ENCODE results near the gene ALOX15. TPM values are rescaled to one million over a fixed set of nuclear protein-coding genes. Genes with fewer than 3 reads are reported as not detected.
"Not testable (repeated sequence)": the region's sequence is repeated elsewhere in the genome, so short reads cannot be mapped to it uniquely, and the experiment has no call there.

Gene ALOX15
- total RNA-seq, 4 donors from 2014 or later = not detected

DNA sequence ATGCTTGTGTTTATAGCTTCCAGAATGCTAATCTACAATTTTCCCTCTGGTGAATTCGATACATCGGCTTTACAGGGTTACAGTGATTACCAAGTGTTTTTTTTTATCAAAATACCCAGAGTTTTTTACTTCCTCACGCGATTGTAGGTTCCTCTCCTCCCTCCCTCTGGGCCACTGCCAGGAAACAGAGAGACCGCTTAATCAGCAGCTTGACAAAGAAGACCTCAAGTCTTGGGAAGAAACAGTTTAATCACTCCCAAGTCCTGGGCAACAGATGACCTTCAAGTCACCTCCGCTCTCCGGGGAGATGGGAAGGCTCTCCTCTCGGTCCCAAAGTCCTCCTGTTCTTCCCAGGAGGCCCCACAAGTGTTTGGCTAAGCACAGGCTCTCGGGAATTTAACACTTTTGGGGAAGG, 33.7 kb downstream of the ALOX15 start:
- H3K27ac ChIP-seq (replicated peaks in 1 of 4) = peak overlapping the region; percentile 67 to 82 (median 76)
- intact Hi-C loops (cut with DNase I) = no loop called here
- H3K27me3 ChIP-seq = no peaks in the 10 kb centered on the region
- no peaks in the 10 kb centered on the region for H3K9me3 ChIP-seq
- no peak for DNase-seq (ENCODE audit: extremely low spot score)
- no peak for TF ChIP-seq POLR2A (IDR thresholded peaks at IDR 0.05; ENCODE audit: low read depth)
- peak in 1 of 2 donors; percentile 5 for TF ChIP-seq POLR2AphosphoS5 (IDR thresholded peaks at IDR 0.05)
- H3K36me3 ChIP-seq = no peaks in the 10 kb centered on the region
- no peak overlapping the region for H3K4me3 ChIP-seq
- 11% methylated on average over 9 of the region's 9 CpGs for WGBS
- peaks cover 27 to 62% (median 56%) of the 10 kb centered on the region in 4 donors for H3K4me1 ChIP-seq

DNA sequence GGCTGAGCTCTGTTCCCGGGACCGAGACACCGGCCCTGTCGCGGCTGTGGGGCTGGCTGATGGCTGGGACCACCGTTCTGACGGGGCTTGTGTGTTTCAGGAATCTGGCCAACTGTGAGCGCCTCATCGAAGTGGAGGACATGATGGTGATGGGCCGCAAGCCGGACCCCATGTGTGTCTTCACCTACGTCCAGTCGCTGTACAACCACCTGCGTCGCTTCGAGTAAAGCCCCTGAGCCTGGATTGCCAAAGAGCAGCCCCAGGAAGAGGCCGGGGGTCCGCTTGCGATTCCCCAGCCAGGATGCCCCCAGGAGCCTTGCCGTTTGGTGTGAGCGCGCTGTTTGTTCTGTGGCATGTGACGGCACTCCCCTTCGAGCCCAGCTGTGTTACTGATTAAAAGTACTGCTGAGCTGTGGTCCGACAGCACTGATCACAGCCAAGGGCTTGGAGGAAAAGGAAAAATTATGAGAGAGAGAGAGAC, 34.2 kb downstream of the ALOX15 start:
- Histone ChIP-seq H3K36me3 (no peaks in the 10 kb centered on the region), H3K4me3 (no peak overlapping the region), H3K4me1 (peaks cover 27 to 62% (median 56%) of the 10 kb centered on the region in 4 donors), H3K27me3 (no peaks in the 10 kb centered on the region), H3K9me3 (no peaks in the 10 kb centered on the region), H3K27ac (replicated peaks in 1 of 4) (peak overlapping the region; percentile 67 to 82 (median 76))
- DNase-seq (ENCODE audit: extremely low spot score) = no peak
- intact Hi-C loops (cut with DNase I) = no loop called here
- WGBS = 73% methylated on average over 16 of the region's 25 CpGs
- TF ChIP-seq POLR2AphosphoS5 (IDR thresholded peaks at IDR 0.05) = peak in 1 of 2 donors; percentile 3
- no peak for TF ChIP-seq POLR2A (IDR thresholded peaks at IDR 0.05; ENCODE audit: low read depth)

DNA sequence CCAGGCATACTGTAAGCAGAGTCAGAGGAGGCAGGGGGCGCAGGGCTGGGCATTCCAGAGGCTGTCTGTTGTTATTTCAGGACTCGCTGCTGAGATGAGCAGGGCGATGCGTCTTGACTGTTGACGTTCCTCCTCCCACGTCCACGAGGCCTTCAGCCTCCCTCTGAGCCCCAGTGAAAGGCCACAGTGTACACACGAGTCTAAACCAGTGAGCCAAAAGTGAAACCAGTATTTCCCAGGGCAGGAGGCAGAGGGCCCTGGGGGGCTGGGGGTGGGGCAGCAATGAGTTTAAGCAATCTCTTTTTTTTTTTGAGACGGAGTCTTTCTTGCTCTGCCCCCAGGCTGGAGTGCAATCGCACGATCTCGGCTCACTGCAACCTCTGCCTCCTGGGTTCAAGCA, 35.7 kb downstream of the ALOX15 start:
- peak overlapping the region; percentile 67 to 82 (median 76) for H3K27ac ChIP-seq (replicated peaks in 1 of 4)
- TF ChIP-seq, protein P1, sequence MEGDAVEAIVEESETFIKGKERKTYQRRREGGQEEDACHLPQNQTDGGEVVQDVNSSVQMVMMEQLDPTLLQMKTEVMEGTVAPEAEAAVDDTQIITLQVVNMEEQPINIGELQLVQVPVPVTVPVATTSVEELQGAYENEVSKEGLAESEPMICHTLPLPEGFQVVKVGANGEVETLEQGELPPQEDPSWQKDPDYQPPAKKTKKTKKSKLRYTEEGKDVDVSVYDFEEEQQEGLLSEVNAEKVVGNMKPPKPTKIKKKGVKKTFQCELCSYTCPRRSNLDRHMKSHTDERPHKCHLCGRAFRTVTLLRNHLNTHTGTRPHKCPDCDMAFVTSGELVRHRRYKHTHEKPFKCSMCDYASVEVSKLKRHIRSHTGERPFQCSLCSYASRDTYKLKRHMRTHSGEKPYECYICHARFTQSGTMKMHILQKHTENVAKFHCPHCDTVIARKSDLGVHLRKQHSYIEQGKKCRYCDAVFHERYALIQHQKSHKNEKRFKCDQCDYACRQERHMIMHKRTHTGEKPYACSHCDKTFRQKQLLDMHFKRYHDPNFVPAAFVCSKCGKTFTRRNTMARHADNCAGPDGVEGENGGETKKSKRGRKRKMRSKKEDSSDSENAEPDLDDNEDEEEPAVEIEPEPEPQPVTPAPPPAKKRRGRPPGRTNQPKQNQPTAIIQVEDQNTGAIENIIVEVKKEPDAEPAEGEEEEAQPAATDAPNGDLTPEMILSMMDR (IDR thresholded peaks at IDR 0.05) = no peak
- no peak for TF ChIP-seq POLR2A (IDR thresholded peaks at IDR 0.05; ENCODE audit: low read depth)
- peak in 1 of 2 donors; percentile 51 for TF ChIP-seq POLR2AphosphoS5 (IDR thresholded peaks at IDR 0.05)
- DNase-seq (ENCODE audit: extremely low spot score) = no peak
- H3K4me1 ChIP-seq = peaks cover 27 to 69% (median 57%) of the 10 kb centered on the region in 4 donors
- H3K36me3 ChIP-seq = no peaks in the 10 kb centered on the region
- H3K9me3 ChIP-seq = no peaks in the 10 kb centered on the region
- no peaks in the 10 kb centered on the region for H3K27me3 ChIP-seq
- intact Hi-C loops (cut with DNase I) = no loop called here
- WGBS = 56% methylated on average over 12 of the region's 12 CpGs
- H3K4me3 ChIP-seq = no peak overlapping the region

DNA sequence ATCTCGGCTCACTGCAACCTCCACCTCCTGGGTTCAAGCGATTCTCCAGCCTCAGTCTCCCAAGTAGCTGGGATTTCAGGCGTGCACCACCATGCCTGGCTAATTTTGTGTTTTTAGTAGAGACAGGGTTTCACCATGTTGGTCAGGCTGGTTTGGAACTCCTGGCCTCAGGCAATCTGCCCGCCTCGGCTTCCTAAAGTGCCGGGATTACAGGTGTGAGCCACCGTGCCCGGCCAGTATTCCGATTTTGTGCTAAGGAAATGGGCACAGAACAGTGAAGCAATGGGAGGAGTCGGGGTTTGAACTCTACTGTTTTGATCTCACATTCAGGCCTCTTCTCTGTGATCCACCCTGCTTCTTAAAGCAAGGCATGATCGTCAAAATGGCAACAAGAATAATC, 36.7 kb downstream of the ALOX15 start:
- H3K36me3 ChIP-seq; H3K9me3 ChIP-seq; intact Hi-C loops (cut with DNase I); H3K4me3 ChIP-seq; DNase-seq (ENCODE audit: extremely low spot score); H3K27me3 ChIP-seq: not testable (repeated sequence)
- 77% methylated on average over 11 of the region's 11 CpGs for WGBS
- Histone ChIP-seq H3K4me1 (peaks cover 36 to 74% (median 65%) of the 10 kb centered on the region in 4 donors), H3K27ac (replicated peaks in 1 of 4) (peak overlapping the region; percentile 64 to 82 (median 76))

DNA sequence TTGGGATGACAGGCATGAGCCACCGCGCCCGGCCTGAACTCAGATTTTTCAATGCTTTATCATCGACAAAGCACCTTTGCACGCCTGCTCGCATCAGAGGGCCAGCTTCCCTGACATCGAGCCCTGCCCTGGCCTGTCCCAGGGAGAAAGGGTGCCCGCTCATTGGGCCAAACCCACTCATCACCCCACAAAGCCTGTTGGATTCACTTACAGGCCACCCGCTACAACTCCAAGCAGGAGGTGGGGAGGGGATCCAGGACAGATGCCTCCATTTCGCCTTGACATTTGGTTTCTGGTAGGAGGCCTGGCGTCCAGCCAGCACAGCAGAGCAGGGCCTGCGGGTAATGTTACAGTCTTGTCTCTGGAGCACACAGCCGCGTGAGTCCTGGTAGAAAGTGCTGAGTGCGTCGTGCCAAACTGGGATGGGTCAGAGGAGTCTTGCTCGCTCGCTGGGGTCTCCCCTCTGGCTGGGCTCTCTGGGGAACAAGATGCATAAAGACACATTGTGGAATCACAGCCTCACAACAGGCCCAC, 37.3 kb downstream of the ALOX15 start:
- WGBS = 74% methylated on average over 7 of the region's 18 CpGs
- Histone ChIP-seq H3K36me3 (no peaks in the 10 kb centered on the region), H3K4me3 (no peak overlapping the region), H3K27ac (replicated peaks in 1 of 4) (peak overlapping the region; percentile 64 to 82 (median 76)), H3K27me3 (peaks cover 0 to 11% (median 0%) of the 10 kb centered on the region in 4 donors), H3K9me3 (no peaks in the 10 kb centered on the region), H3K4me1 (peaks cover 42 to 80% (median 71%) of the 10 kb centered on the region in 4 donors)
- intact Hi-C loops (cut with DNase I) = no loop called here
- TF ChIP-seq POLR2AphosphoS5 (IDR thresholded peaks at IDR 0.05) (peak in 1 of 2 donors; percentile 53), POLR2A (IDR thresholded peaks at IDR 0.05; ENCODE audit: low read depth) (no peak)
- no peak for DNase-seq (ENCODE audit: extremely low spot score)

DNA sequence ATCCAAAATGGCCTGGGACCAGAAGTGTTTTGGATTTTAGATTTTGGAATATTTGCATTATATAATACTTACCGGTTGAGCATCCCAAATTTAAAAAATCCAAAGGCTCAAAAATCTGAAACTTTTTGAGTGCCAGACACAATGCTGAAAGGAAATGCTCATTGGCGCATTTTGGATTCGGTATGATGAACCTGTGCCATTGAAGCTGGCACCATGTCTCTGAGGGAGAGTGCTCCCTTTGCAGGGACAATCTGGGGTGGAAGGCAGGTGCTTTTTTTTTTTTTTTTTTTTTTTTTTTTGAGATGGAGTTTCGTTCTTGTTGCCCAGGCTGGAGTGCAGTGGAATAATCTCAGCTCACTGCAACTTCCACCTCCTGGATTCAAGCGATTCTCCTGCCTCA, 39.4 kb downstream of the ALOX15 start:
- H3K4me1 ChIP-seq = peaks cover 38 to 77% (median 71%) of the 10 kb centered on the region in 4 donors
- intact Hi-C loops (cut with DNase I) = no loop called here
- peaks cover 0 to 1% (median under 1%) of the 10 kb centered on the region in 4 donors for H3K36me3 ChIP-seq
- peaks cover 0 to 11% (median 0%) of the 10 kb centered on the region in 4 donors for H3K27me3 ChIP-seq
- 85% methylated on average over 5 of the region's 5 CpGs for WGBS
- H3K4me3 ChIP-seq = no peak overlapping the region
- TF ChIP-seq POLR2A (IDR thresholded peaks at IDR 0.05; ENCODE audit: low read depth) (no peak), POLR2AphosphoS5 (IDR thresholded peaks at IDR 0.05) (no peak), EP300 (IDR thresholded peaks at IDR 0.05) (no peak)
- TF ChIP-seq, protein P1 (IDR thresholded peaks at IDR 0.05) = no peak
- no peak for DNase-seq (ENCODE audit: extremely low spot score)
- no peaks in the 10 kb centered on the region for H3K9me3 ChIP-seq
- H3K27ac ChIP-seq (replicated peaks in 1 of 4) = peak overlapping the region in 1 of 4 donors; percentile 90

Data from esophagus muscularis mucosa (tissue), 4 donors.